Tibial nerve (tissue), 4 donors: ENCODE data around the gene FREY1. TPM values are rescaled to one million over a fixed set of nuclear protein-coding genes. Genes with fewer than 3 reads are reported as not detected.
"Not testable (repeated sequence)": the region's sequence is repeated elsewhere in the genome, so short reads cannot be mapped to it uniquely, and the experiment has no call there.

Source experiments
- DNase-seq, 2 donors: peaks; one replicate each; pipeline ENCODE4 v3.0.0-alpha.2; 2019; ENCODE audit warnings: low spot score in 2 of 2
- H3K27ac ChIP-seq, 4 donors: fragments of 200-600 bp; sonication (generic) in 3 of 4; one replicate each; pipeline ENCODE4 v1.5.1; 2017 to 2019; ENCODE audit warnings: mild to moderate bottlenecking in 1 of 4
- H3K27me3 ChIP-seq, 2 donors: fragments of 200-600 bp; sonication (generic) in 1 of 2; one replicate each; pipeline versions ENCODE4 v1.5.1 to v1.6.0; 2017 to 2019
- H3K36me3 ChIP-seq, 3 donors: fragments of 200-600 bp; sonication (generic); one replicate each; pipeline ENCODE4 v1.5.1; 2018 to 2019
- H3K4me1 ChIP-seq, 4 donors: fragments of 200-600 bp; sonication (generic) in 3 of 4; one replicate each; pipeline ENCODE4 v1.5.1; 2017 to 2019
- H3K4me3 ChIP-seq, 4 donors: fragments of 200-600 bp; sonication (generic) in 3 of 4; one replicate each; pipeline ENCODE4 v1.5.1; 2017 to 2019; ENCODE audit warnings: mild to moderate bottlenecking in 1 of 4, moderate library complexity in 1 of 4
- H3K9me3 ChIP-seq, 4 donors: fragments of 200-600 bp; sonication (generic) in 3 of 4; one replicate each; pipeline ENCODE4 v1.5.1; 2017 to 2019
- EP300 ChIP-seq, 2 donors: sonication (generic); formaldehyde crosslinking; IDR thresholded peaks; one replicate each; pipeline ENCODE4 v1.6.1; 2017; ENCODE audit warnings: antibody characterized with exemption in 2 of 2, mild to moderate bottlenecking in 1 of 2
- POLR2A ChIP-seq, 2 donors: fragments of 450-650 bp; IDR thresholded peaks; one replicate each; pipeline ENCODE4 v1.6.1; 2017; ENCODE audit warnings: antibody characterized with exemption in 2 of 2, mild to moderate bottlenecking in 2 of 2, moderate library complexity in 2 of 2
- WGBS, 2 donors: methylation state at CpG; one replicate each; pipeline ENCODE4 v1.1.5; 2018; 5-methylcytosine and 5-hydroxymethylcytosine counted together
- total RNA-seq, 4 donors: library from RNA; depleted of rRNA; stranded (reverse); fragments of >200 nt; gene quantifications; one replicate each; pipeline ENCODE4 v1.1.0, GENCODE V29; 2016
- TF ChIP-seq, protein P1 (sequence below), 5 experiments: fragments of 200-600 bp in 3 of 5; fragments of 450-650 bp in 2 of 5; sonication (generic) in 3 of 5; IDR thresholded peaks; one replicate each; pipeline ENCODE4 v1.5.1; 2016 to 2019; ENCODE audit warnings: antibody characterized with exemption in 5 of 5, mild to moderate bottlenecking in 3 of 5, moderate library complexity in 2 of 5

Gene FREY1
- total RNA-seq, 4 donors from 2014 or later = 1.0 to 7.2 TPM; not detected in 2

DNA sequence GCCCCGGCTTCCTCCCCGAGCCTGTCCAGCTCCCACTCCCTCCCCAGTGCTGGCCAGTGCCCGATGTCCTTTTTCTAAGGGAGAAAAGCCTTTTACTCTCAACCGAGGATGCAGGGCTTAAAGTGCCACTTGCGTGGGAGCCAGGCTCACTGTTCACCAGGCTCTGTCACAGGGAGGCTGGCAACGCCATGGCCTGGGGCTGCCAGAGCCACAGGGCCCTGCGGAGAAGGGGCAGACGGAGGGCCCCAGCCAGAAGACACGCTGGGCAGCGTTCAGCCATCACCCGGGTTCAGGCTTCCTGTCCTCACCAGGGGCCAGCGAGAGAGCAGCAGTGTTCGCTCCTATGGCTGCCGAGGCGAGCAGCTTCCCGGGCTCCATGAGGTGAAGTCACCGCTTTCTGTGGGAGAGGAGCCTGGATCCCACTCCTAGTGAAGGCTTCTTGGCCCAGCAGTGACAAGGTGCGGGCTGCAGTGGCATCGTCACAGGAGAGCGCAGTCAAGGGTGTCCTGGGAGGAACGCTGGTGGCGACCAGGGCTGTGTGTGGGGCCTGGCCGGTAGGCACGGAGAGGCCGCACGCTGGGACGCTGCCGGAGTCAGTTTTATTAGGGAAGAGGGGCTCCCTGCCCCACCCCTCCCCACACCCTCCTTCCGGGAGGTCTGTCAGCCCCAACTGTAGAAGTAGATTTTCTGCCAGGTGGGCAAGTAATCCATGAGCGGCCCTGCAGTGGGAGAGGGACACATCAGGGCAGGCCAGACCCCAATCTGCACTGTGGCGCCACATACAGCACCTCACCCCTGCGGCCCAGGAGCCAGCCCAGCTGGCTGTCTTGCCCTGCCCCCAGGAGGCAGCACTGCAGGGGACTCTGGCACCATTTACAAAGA lies 2.8 kb upstream of the FREY1 start:
- no peak for DNase-seq
- H3K4me3 ChIP-seq = no peak overlapping the region
- H3K27me3 ChIP-seq = no peaks in the 10 kb centered on the region
- peaks cover 0 to 72% (median 18%) of the 10 kb centered on the region in 3 donors for H3K36me3 ChIP-seq
- TF ChIP-seq, protein P1, sequence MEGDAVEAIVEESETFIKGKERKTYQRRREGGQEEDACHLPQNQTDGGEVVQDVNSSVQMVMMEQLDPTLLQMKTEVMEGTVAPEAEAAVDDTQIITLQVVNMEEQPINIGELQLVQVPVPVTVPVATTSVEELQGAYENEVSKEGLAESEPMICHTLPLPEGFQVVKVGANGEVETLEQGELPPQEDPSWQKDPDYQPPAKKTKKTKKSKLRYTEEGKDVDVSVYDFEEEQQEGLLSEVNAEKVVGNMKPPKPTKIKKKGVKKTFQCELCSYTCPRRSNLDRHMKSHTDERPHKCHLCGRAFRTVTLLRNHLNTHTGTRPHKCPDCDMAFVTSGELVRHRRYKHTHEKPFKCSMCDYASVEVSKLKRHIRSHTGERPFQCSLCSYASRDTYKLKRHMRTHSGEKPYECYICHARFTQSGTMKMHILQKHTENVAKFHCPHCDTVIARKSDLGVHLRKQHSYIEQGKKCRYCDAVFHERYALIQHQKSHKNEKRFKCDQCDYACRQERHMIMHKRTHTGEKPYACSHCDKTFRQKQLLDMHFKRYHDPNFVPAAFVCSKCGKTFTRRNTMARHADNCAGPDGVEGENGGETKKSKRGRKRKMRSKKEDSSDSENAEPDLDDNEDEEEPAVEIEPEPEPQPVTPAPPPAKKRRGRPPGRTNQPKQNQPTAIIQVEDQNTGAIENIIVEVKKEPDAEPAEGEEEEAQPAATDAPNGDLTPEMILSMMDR (IDR thresholded peaks at IDR 0.05) = no peak
- no peak for TF ChIP-seq POLR2A (IDR thresholded peaks at IDR 0.05)
- TF ChIP-seq EP300 (IDR thresholded peaks at IDR 0.05) = no peak
- no peaks in the 10 kb centered on the region for H3K9me3 ChIP-seq
- peaks cover 0 to 13% (median 0%) of the 10 kb centered on the region in 4 donors for H3K4me1 ChIP-seq
- WGBS, 2 donors = 79 to 83% methylated on average over 21 to 25 of the region's 32 CpGs
- H3K27ac ChIP-seq = peak overlapping the region in 1 of 4 donors; percentile 11

DNA sequence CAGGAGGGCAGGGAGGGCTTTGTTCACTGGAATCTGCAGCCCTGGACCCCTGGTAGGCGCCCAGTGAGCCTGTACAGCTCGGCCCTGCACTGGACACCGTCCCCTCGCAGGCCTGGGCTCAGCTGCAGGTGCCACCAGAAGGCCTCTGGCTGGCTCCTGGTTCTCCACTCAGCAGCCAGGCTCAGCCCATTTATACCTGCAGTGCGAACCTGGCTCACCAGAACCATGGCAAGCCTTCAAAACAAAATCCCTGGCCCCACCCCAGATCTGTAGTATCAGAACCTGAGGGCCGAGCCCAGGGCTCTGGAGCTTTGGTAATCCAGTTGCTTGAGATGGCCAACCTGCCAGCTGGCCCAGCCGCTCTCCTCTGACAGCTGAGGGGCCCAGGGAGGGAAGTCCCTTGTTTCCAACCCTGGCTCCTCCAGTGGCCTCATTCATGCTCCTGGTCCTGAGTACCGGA lies 870 bp upstream of the FREY1 start:
- DNase-seq = no peak
- Histone ChIP-seq H3K36me3 (peaks cover 0 to 72% (median 4%) of the 10 kb centered on the region in 3 donors), H3K27ac (peak overlapping the region in 2 of 4 donors; percentile 15 to 60), H3K9me3 (no peaks in the 10 kb centered on the region), H3K27me3 (no peaks in the 10 kb centered on the region), H3K4me3 (no peak overlapping the region), H3K4me1 (peaks cover 0 to 13% (median 0%) of the 10 kb centered on the region in 4 donors)
- TF ChIP-seq, protein P1 (IDR thresholded peaks at IDR 0.05) = no peak
- TF ChIP-seq EP300 (IDR thresholded peaks at IDR 0.05) (no peak), POLR2A (IDR thresholded peaks at IDR 0.05) (no peak)
- 78 to 92% methylated on average over 5 of the region's 8 CpGs for WGBS, 2 donors

DNA sequence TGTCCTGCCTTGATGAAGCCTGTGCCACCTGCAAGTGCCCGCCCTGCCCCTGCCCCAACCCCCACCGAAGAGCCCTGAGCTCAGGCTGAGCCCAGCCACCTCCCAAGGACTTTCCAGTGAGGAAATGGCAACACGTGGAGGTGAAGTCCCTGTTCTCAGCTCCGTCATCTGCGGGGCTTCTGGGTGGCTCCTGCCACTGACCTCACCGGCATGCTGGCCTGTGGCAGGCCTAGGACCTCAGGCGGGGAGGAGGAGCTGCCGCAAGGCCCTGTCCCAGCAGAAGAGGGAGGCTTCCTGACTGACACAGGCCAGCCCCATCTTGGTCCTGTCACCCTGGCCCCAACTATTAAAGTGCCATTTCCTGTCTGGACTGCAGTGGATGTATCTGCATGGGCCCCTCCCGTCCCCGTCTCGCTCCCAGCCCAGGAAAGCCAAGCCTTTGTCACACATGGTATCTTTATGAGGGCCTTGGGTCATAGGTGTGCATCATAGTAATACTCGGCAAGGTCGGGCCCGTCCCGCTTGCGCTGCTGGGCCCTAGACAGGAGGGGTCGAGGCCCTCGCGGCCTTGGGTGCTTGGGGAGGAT lies 882 bp downstream of the FREY1 start:
- WGBS, 2 donors = 65 to 71% methylated on average over 16 to 18 of the region's 19 CpGs
- TF ChIP-seq EP300 (IDR thresholded peaks at IDR 0.05) (no peak), POLR2A (IDR thresholded peaks at IDR 0.05) (no peak)
- TF ChIP-seq, protein P1 (IDR thresholded peaks at IDR 0.05) = no peak
- Histone ChIP-seq H3K4me3 (no peak overlapping the region), H3K27ac (peak overlapping the region in 1 of 4 donors; percentile 60), H3K27me3 (no peaks in the 10 kb centered on the region), H3K36me3 (peaks cover 0 to 65% (median 4%) of the 10 kb centered on the region in 3 donors), H3K4me1 (peaks cover 0 to 23% (median 1%) of the 10 kb centered on the region in 4 donors), H3K9me3 (no peaks in the 10 kb centered on the region)
- no peak for DNase-seq

DNA sequence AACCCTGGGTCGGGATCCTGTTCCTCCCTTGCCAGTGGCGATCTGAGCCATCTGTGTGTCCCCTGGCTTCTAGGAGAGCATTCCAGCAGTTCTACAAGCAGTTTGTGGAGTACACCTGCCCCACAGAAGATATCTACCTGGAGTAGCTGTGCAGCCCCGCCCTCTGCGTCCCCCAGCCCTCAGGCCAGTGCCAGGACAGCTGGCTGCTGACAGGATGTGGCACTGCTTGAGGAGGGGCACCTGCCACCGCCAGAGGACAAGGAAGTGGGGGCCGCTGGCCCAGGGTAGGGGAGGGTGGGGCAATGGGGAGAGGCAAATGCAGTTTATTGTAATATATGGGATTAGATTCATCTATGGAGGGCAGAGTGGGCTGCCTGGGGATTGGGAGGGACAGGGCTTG lies 1.5 kb downstream of the FREY1 start:
- DNase-seq, H3K4me3 ChIP-seq, H3K9me3 ChIP-seq, H3K27me3 ChIP-seq: not testable (repeated sequence)
- 82 to 94% methylated on average over 6 of the region's 6 CpGs for WGBS, 2 donors
- Histone ChIP-seq H3K27ac (peak overlapping the region in 1 of 4 donors; percentile 27), H3K36me3 (peaks cover 0 to 59% (median 4%) of the 10 kb centered on the region in 3 donors), H3K4me1 (peaks cover 0 to 29% (median 7%) of the 10 kb centered on the region in 4 donors)

DNA sequence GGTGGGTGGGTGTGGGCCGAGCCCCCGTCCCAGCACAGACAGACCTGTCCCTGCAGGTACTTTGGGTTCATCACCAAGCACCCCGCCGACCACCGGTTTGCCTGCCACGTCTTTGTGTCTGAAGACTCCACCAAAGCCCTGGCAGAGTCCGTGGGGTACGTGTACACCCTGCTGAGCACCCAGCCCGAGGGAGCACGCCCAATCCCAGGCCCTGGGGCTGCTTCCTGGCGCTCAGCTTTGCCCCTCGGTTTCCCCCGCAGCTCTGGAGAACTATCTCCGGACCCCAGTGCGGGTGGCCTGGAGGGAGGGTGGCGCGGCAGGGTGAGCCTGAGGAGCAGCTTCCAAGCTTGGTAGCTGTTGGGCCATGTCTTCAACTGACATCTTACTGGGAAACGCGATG lies 2.0 kb downstream of the FREY1 start:
- peaks cover 0 to 33% (median 9%) of the 10 kb centered on the region in 4 donors for H3K4me1 ChIP-seq
- no peak for DNase-seq
- peak overlapping the region in 1 of 4 donors; percentile 27 for H3K27ac ChIP-seq
- H3K27me3 ChIP-seq = no peaks in the 10 kb centered on the region
- H3K4me3 ChIP-seq = no peak overlapping the region
- TF ChIP-seq POLR2A (IDR thresholded peaks at IDR 0.05) = no peak
- TF ChIP-seq, protein P1 (IDR thresholded peaks at IDR 0.05) = no peak
- no peak for TF ChIP-seq EP300 (IDR thresholded peaks at IDR 0.05)
- 91 to 95% methylated on average over 17 to 19 of the region's 19 CpGs for WGBS, 2 donors
- H3K36me3 ChIP-seq = peaks cover 0 to 54% (median 4%) of the 10 kb centered on the region in 3 donors
- H3K9me3 ChIP-seq = no peaks in the 10 kb centered on the region
